ENCODE data around the gene MDGA2.
"Not testable (repeated sequence)": the region's sequence is repeated elsewhere in the genome, so short reads cannot be mapped to it uniquely, and the experiment has no call there.

The MDGA2 gene

DNA sequence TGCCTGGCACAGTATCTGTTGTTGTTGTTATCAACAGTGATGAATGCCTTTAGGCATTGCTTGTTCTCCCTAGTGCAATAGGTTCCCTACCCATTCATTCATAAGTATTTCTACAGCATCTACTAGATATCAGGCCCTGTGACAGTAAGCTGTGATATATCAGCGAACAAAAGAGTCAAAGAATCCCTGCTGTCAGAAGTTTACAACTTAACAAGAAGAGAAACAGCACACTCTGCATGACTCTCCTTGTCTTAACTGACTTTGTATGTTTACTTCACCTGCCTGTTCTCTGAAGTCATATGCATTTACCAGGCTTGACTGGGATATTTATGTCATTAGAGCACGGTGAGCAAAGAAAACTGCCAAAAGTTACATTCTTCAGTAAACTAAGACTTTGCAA, 571.6 kb downstream of the MDGA2 start:
- DNase-seq (ENCODE audit: low read depth): no peak

DNA sequence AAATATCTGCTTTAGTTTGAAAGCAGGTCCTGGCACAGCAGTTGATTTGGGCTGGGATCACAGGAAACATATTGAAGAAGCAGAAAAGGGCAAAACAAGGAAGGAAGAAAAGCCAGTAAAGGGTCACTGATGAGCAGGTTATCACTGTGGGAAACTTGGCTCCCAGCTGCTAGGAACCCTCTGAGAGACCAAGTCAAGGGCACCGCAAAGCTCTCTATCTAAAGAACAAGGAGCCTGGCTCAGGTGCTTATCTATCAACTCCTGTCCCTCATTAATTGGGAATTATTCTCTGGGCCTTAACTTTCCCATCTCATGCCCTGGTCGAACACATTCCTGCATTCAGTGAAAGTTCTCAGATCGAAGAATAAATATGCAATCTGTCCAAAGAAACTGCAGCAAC, 572.9 kb downstream of the MDGA2 start:
- no peak for DNase-seq (ENCODE audit: low read depth)

DNA sequence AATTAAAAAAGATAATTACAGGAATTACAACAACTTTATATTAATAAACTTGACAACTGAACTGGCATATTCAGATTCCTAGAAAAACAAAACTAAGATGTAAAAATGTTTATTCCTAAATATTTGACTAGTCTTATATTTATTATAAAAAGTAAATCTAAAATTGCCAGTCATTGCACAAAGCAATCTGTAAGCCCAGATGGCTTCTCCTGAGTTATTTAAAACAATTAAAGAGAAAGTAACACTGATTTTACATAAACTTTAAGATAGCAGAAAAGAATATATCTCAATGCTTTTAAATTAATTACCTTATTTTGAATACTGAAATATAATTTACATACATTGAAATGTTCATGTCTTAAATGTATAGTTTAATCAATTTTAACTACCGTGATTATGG, 589.7 kb downstream of the MDGA2 start:
- no peak for DNase-seq (ENCODE audit: low read depth)

DNA sequence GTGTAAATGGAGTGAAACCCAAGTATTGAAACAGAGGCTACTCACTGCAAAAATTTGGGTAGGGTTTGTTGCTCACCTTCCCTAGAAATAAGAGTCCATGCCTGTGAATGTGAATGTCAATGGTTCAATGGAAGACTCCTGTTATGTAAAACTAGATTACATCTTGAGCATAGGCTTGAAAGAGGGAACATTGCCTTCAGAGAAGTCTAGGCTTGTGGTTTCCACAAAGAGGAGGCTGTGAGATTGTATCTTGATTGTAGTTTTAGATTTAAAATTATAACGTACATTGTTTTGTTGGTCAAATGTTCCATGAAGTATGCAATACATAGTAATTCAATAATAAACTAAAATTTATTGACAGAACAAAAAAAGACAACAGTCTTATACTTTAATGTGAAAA, 610.1 kb downstream of the MDGA2 start:
- DNase-seq (ENCODE audit: low read depth): no peak

DNA sequence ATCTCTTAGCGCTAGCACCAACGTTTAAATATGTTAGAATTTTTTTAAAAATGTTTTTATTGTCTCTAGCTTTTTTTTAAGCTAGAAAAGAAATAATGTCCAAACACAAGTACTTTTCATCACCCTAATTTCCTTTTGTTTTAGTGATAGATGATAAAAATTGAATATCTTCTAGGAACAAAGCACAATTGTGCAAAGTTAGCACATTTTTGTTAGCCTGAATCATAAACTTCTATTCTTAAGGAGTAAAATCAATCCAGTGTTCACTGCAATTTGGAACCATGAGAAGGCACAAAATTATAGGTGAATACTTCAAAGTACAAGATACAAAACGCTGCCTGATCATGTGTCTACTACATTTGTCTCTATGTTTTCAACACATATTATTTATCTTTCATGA, 615.4 kb downstream of the MDGA2 start:
- no peak for DNase-seq (ENCODE audit: low read depth)

DNA sequence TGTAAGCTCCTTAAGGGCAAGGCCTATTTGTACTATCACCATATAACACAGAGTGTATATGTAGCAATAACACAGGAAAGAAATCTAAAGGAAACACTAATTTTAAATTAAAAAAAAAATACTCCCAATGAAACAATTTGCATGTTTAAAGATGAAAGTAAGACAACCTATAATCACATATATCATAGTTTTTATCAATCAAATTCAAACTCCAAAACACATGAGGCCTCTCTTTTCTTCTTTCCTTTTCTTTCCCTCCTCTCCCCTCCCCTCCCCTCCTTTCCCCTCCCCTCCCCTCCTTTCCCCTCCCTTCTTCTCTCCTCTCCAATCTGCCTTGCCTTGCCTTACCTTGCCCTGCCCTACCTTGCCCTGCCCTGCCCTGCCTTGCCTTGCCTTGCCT, 618.0 kb downstream of the MDGA2 start:
- no peak for DNase-seq (ENCODE audit: low read depth)

DNA sequence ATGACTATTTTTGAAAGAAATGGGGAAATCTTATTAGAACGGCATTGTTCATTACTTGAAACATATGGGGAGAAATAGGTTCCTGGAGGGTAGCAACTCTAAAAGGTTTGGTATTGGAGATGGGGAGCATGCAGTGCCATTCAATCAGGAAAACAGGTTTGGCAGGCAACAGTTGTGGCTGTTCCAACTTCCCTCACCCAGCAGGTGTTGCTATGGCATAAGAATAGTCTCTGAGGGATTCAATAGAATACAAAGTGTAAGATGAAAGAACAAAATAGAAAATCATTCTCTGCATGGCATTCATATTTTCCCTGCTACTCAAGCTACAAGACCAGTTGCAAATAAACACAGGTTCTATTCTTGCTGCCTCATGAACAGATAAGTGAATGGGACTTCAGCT, 630.6 kb downstream of the MDGA2 start:
- no peak for DNase-seq (ENCODE audit: low read depth)

DNA sequence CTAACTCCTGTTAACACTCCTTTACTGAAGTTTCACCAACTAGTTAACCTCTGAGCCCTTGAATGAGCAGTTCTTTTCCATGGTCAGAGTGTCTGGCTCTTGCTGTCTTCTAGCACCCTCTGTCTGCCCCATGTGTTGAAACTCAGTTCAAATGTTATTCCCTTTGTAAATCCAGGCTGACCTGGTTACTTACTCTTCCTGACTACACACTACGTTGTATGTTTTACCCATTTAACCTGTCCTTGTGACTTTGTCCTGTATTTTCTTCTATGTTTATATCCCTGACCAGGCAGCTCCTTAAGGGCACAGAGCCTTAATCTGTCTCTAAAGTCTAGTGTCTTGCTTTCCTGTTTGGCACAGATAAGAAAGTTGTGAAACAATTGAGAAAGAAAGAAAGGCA, 634.9 kb downstream of the MDGA2 start:
- no peak for DNase-seq (ENCODE audit: low read depth)

DNA sequence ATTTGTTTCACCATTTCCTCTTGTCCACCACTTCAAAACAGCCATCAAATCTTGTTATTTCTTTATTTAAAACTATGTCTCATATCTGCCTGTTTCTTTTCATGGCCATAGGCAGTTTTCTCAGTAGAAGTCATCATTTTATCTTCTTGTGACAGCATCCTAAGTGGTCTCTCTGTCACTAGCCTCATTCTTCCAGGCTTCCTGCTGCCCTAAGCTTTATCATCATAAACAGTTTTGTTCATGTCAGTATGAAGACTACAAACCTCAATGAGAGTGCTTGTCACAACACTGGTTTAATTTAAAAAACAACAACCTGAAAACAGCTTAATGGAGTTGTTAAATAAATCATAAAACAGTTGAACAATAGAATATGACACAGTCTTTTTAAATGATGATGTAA, 636.1 kb downstream of the MDGA2 start:
- no peak for DNase-seq (ENCODE audit: low read depth)

DNA sequence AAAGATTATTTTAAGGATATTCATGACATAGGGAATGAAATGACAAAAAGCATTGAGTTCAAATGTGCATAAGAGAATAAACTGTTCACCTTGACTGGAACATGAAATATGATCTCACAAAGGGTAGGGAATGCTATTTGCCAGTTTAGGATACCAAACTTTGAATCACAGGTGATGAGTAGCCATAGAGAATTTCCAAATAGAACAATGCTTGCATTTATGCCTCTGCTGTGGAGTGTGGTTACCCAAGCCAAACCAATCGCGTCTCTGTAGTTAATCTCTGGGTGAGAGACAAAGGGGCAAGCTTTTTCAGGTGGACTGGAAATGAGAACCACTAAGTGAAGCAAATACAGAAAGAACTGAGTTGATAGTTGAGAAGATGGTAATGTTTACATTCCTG, 652.7 kb downstream of the MDGA2 start:
- DNase-seq (ENCODE audit: low read depth): no peak

DNA sequence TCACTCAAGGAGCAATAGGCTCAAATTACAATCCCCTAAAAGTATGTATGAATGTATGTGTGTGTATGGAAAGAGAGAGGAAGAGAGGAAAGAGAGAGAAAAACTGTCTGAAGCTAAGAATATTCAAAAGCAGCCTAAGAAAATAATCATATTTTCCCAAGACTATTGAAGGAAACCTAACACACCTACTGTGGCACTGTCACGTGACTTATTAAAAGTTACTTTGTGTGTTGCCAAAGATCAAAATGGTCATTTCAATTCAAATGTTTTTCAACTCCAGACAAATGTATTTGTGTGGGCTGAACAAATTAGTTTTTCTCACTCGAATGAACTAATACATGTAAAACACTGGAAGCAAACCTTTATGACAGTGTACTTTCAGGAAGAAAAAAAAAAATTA, 654.9 kb downstream of the MDGA2 start:
- no peak for DNase-seq (ENCODE audit: low read depth)

DNA sequence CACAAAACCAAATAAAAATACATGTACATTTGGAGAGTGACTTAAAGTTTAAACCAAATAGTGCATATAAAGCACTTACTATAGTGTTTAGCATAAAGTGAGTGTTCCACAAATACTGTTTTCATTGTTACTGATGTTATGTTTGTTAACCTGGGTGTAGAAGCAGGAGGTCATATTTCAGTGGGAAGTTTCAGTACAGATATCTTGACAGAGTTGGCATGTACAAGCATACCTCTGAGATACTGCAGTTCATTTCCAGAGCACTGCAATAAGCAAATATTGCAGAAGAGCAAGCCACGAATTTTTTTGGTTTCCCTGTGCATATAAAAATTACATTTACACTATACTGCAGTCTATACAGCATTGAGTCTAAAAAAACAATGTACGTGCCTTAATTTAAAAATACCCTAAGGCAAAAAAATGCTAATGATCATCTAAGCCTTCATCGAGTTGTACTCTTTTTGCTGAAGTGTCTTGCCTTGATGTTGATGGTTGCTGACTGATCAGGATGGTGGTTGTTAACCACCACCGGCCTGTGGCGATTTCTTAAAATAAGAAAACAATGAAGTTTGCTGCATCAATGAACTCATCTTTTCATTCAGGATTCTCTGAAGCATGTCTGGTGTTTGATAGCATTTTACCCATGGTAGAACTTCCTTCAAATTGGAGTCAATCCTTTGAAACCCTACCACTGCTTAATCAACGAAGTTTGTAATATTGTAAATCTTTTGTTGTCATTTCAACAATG, 662.7 kb downstream of the MDGA2 start:
- DNase-seq (ENCODE audit: low read depth): no peak

DNA sequence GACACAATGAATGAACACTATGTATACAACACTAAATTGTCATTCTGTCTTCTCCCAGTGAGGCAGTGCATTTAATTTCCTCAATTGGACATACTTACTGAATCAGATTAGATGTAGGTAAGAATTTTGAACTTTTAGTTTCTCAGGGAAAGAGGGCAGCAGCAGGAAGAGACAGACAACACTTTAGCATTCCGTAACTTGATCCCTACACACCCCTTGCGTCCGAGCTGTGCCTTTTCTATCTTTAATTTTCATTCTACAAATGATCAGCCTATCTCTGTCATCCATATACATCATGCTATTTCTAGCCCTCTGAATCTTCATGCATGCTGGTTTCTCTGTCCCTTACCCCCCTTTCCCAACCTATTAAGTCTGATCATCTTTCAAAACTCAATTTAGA, 665.8 kb downstream of the MDGA2 start:
- no peak for DNase-seq (ENCODE audit: low read depth)

DNA sequence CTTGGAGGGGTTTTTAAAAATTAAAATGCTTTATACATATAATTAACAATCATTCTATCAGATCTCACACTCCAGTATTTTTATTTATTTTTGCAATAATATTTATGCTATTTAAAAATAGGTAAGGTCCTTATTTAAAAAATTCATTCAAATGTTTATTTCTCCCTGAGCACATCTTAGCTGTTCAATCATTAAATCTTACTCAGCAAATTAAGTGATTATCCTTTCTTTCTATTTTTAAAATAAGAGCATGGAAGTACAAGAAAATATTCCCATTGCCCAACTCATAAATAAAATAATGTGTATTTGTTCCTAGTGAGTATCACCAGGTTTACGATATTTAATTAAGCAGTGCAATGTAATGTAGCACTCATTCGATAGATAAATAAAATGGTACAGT, 666.7 kb downstream of the MDGA2 start:
- DNase-seq (ENCODE audit: low read depth): no peak

DNA sequence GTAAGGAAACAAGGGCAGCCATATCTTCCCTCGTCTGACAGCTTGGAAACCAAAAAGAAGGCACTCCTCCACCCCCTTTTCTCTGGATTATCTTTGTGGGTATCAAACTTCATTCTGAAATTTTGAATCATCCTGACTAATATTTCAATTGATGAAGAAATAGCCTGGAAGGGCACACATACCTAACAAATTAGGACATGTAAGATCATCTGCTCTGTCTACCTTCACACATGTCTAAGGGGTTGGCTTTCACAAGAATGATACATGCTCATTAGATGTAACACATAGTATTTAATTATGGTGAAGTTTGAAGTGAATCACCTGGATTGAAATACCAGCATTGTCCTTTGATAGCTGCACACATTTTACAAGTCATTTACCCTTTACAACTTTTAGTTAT, 675.7 kb downstream of the MDGA2 start:
- DNase-seq (ENCODE audit: low read depth): no peak

DNA sequence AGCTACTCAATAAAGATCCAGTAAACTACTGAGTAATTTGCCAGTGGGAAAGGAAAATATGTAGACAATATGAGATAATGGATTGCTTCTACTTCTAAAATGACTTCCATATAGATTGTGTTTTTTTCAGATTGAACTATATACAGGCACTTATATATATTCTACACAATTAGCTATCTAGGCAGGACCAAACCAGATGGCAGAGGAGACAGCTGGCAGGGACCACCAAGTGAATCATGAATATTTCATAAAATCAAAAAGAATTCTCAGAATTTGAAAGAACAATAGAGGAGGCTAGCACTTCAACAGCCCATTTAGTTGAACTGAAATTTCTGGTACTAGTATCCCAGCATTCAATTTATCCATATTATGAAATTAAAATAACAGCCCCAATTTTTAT, 685.8 kb downstream of the MDGA2 start:
- DNase-seq (ENCODE audit: low read depth): no peak

DNA sequence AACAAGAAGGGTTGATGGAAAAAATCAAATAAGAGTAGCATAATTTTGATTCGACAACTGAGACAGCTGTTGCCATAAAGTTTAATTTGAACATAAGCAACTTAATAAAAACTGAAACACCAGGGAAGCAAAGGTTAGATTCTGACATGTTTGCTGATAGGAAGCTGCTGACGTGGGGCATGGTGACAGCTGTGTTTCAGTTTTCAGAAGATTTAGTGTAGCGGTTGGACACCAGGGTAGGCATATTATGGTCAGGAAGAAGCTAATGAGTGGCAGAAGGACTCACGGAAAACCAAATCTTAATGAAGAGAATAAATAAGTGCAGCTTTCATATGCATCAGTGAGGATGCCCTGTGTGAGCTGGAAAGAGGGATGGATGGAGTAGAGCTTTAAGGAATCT, 687.1 kb downstream of the MDGA2 start:
- no peak for DNase-seq (ENCODE audit: low read depth)

DNA sequence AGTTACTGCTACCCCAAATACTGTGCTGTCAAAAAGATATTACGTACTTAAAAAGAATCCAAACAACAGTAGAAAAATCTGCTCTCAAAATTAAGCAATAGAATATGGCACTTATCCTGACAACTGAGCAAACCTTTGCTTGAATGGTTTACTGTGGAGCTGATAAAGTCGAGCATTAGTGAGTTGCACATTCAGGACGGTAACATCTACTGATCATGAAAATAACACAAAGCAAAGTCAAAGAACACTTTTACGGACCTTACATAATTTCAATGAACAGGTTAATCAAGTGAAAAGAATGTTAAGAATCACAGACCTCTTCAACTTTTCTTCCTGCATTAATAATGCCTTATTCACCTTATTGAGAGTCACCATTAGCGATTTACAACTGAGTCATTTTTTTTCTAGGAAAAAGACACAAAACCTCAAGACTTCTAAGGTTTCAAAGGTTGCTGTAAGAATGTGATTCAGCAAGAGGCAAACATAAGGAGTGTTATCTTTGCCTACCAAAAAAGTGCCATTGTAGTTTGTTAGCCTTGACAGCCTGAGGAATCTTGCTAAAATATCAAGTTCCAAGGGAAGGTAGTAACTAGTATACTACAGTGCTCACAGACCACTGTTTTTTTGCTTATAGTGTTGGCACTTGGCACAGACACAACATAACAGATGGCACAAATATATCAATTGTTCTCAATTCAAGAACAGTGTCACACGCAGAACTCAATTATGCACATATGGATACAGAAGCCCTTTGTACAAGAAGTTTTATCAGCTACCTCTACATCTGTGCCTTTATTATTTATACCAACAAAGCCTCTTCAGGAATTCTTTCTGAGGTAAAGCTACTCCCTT, 689.6 kb downstream of the MDGA2 start:
- no peak for DNase-seq (ENCODE audit: low read depth)

DNA sequence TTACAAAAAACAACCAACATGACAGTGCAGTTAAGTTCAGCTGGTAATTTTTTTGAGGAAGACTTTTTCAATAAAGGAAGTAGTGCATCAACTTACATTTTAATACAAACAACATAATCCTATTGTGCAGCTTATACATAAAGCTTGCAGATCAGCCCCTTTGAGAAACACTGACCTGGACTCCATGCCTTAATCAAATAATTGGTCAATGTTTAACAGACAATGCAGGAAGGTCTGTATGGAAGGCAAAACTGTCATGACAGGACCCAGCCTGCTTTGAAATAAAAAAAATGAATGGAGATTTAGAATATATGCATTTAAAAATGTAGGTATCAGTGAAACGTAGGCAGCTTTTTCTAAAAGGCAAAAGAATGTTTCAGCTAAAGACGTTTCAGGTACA, 702.1 kb downstream of the MDGA2 start:
- no peak for DNase-seq (ENCODE audit: low read depth)

DNA sequence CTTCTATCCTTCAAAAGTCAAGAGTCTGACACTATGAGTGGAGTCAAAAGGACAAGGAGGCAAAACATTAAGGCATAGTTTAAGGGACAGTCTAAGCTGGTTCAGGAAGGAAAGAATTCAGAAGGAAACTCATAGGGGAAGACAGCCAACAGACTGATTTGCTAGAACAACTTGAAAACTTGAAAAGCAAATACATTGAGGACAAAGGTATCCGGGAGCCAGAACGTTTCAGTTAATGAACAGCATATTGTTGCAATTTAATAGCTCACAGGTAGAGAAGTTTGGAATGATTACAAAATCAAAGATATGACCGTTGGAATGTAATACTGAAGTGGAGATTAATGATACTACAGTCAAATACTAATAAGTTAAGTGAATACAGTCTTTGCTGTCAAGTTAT, 711.0 kb downstream of the MDGA2 start:
- DNase-seq (ENCODE audit: low read depth): no peak

DNA sequence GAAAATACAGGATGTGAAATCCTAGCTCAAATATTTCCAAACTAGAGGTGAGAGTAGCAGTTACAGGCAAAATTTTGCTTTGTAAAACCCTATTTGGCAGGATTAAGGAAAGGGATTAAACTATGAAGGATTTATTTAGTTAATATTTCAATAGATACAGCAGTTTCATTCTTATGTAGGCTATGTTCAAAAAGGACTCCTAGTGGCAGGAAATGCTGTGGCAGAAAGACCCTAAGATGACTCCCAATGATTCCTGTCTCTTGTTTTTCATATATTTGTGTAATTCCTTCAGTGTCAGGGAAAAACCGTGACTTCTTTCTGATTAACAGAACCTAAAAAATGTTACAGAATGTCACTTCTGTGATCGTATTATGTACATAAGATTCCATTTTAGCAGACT, 724.3 kb downstream of the MDGA2 start:
- DNase-seq (ENCODE audit: low read depth): no peak

DNA sequence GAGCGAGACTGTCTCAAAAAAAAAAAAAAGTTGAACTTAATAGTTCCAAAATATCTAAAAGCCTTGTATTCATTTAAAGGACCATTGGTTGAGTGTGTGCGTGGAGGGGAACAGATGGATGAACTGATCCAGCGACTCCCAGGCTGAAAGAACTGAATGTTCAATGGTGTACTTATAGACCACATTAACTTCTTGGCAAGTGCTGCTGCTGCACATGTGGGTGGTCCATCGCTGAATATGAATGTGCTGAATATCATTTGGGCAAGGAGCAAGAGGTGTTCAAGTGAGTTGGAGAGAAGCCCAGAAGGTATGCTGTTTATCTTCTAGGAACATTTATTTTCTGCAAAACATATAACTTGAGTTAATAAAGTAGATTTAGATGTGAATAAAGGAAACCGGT, 734.8 kb downstream of the MDGA2 start:
- DNase-seq (ENCODE audit: low read depth): no peak

DNA sequence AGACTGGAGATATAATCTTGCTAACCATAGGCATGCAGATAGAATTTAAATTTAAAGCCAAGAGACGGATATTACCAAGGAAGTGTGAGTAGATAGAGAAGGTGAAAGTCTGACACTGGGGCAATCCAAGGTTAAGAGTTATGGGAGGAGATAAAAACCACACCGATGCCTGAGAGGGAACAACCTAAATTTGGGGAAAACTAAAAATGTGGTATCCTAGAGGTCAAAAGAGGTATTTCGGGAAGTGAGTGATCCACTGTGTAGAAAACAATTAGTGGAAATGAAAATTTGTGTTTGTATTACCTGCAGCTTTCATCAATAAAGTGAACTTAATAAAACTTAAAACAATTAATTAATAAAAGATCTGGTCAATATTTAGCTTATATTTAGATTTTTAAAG, 754.9 kb downstream of the MDGA2 start:
- DNase-seq (ENCODE audit: low read depth): no peak

DNA sequence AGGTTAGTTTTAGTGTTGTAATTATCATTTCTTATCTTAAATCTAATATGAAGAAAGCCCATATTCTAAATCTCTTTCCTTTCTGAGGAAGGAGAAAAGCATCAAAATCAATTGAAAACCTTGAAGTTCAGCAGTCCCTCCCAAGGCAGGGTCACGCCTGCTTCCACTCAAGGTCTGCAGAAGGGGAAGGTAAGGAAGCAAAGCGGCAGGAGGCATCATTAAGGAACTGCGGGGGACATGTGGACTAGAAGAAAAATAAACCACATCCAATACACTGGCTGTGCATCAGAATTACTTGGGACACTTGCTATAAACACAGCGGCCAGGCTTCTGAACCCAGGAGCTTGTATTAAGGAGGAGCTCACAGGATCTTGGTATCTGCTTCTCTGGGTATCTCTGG, 759.9 kb downstream of the MDGA2 start:
- DNase-seq (ENCODE audit: low read depth): not testable (repeated sequence)

All from T follicular helper cell (primary cell).